ENCODE results near the gene EEPD1.

EEPD1 gene

GRCh38 chr7:36278620-36279172 is 125.6 kb downstream of the EEPD1 start:
- H3K9ac ChIP-seq (ENCODE audit: insufficient read length): no peak overlapping the region
- no peaks in the 10 kb centered on the region for H3K9me3 ChIP-seq (ENCODE audit: low read depth, low read length)
- TF ChIP-seq FOXP2 (optimal IDR thresholded peaks at IDR 0.05; ENCODE audit: control extremely low read depth, extremely low read length, insufficient read depth): no peak
- TF ChIP-seq POLR2AphosphoS5 (IDR thresholded peaks at IDR 0.05; ENCODE audit: borderline replicate concordance, low read depth, low read length): no peak
- TF ChIP-seq EZH2 (IDR thresholded peaks at IDR 0.05): no peak
- no peak overlapping the region for H3K27ac ChIP-seq
- H3K36me3 ChIP-seq (ENCODE audit: insufficient read depth, low read length): no peaks in the 10 kb centered on the region
- no peak overlapping the region for H3K4me3 ChIP-seq
- peak; percentile 58 for DNase-seq (ENCODE audit: low read depth, low spot score)

GRCh38 chr7:36279200-36279925 is 126.3 kb downstream of the EEPD1 start:
- TF ChIP-seq POLR2AphosphoS5 (IDR thresholded peaks at IDR 0.05; ENCODE audit: borderline replicate concordance, low read depth, low read length) (no peak), FOXP2 (optimal IDR thresholded peaks at IDR 0.05; ENCODE audit: control extremely low read depth, extremely low read length, insufficient read depth) (no peak), EZH2 (IDR thresholded peaks at IDR 0.05) (no peak)
- Histone ChIP-seq H3K9me3 (ENCODE audit: low read depth, low read length) (no peaks in the 10 kb centered on the region), H3K4me3 (no peak overlapping the region), H3K9ac (ENCODE audit: insufficient read length) (no peak overlapping the region), H3K27ac (no peak overlapping the region), H3K36me3 (ENCODE audit: insufficient read depth, low read length) (no peaks in the 10 kb centered on the region)
- no peak for DNase-seq (ENCODE audit: low read depth, low spot score)

DNA sequence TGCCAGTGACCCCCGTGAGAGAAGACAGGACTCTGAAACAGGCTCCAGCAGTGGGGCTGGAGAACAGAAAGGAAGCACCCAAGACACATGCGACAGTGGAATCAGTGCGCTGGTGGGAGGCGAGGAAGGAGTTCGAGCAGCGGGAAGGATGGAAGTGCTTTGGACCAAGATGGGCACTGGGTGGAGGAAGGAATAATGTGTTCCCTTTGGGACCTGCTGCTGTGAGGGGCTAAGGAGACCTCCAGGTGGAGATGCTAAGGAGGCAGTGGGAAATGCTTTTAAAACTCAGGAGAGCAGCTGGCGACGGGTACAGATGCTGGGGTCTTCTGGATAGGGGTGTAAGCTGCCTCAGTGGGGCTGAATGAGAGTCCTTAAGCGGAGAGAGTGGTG is 126.9 kb downstream of the EEPD1 start:
- Histone ChIP-seq H3K4me3 (no peak overlapping the region), H3K9me3 (ENCODE audit: low read depth, low read length) (no peaks in the 10 kb centered on the region), H3K36me3 (ENCODE audit: insufficient read depth, low read length) (no peaks in the 10 kb centered on the region), H3K27ac (no peak overlapping the region), H3K9ac (ENCODE audit: insufficient read length) (no peak overlapping the region)
- TF ChIP-seq POLR2AphosphoS5 (IDR thresholded peaks at IDR 0.05; ENCODE audit: borderline replicate concordance, low read depth, low read length) (no peak), FOXP2 (optimal IDR thresholded peaks at IDR 0.05; ENCODE audit: control extremely low read depth, extremely low read length, insufficient read depth) (no peak), EZH2 (IDR thresholded peaks at IDR 0.05) (no peak)
- DNase-seq (ENCODE audit: low read depth, low spot score): no peak

GRCh38 chr7:36280840-36281812 is 128.1 kb downstream of the EEPD1 start:
- DNase-seq (ENCODE audit: low read depth, low spot score): no peak
- H3K9ac ChIP-seq (ENCODE audit: insufficient read length): no peak overlapping the region
- H3K4me3 ChIP-seq: no peak overlapping the region
- no peaks in the 10 kb centered on the region for H3K9me3 ChIP-seq (ENCODE audit: low read depth, low read length)
- TF ChIP-seq EZH2 (IDR thresholded peaks at IDR 0.05) (no peak), FOXP2 (optimal IDR thresholded peaks at IDR 0.05; ENCODE audit: control extremely low read depth, extremely low read length, insufficient read depth) (no peak), POLR2AphosphoS5 (IDR thresholded peaks at IDR 0.05; ENCODE audit: borderline replicate concordance, low read depth, low read length) (no peak)
- H3K36me3 ChIP-seq (ENCODE audit: insufficient read depth, low read length): no peaks in the 10 kb centered on the region
- H3K27ac ChIP-seq: no peak overlapping the region

GRCh38 chr7:36281945-36282717 is 129.1 kb downstream of the EEPD1 start:
- TF ChIP-seq FOXP2 (optimal IDR thresholded peaks at IDR 0.05; ENCODE audit: control extremely low read depth, extremely low read length, insufficient read depth) (no peak), EZH2 (IDR thresholded peaks at IDR 0.05) (no peak), POLR2AphosphoS5 (IDR thresholded peaks at IDR 0.05; ENCODE audit: borderline replicate concordance, low read depth, low read length) (no peak)
- Histone ChIP-seq H3K9ac (ENCODE audit: insufficient read length) (no peak overlapping the region), H3K36me3 (ENCODE audit: insufficient read depth, low read length) (no peaks in the 10 kb centered on the region), H3K27ac (no peak overlapping the region), H3K4me3 (no peak overlapping the region), H3K9me3 (ENCODE audit: low read depth, low read length) (no peaks in the 10 kb centered on the region)
- DNase-seq (ENCODE audit: low read depth, low spot score): no peak

- no peak for DNase-seq (ENCODE audit: low read depth, low spot score)
- no peak overlapping the region for H3K27ac ChIP-seq
- H3K4me3 ChIP-seq: no peak overlapping the region
- H3K36me3 ChIP-seq (ENCODE audit: insufficient read depth, low read length): no peaks in the 10 kb centered on the region
- no peaks in the 10 kb centered on the region for H3K9me3 ChIP-seq (ENCODE audit: low read depth, low read length)
- no peak overlapping the region for H3K9ac ChIP-seq (ENCODE audit: insufficient read length)
- TF ChIP-seq POLR2AphosphoS5 (IDR thresholded peaks at IDR 0.05; ENCODE audit: borderline replicate concordance, low read depth, low read length): no peak
- no peak for TF ChIP-seq EZH2 (IDR thresholded peaks at IDR 0.05)
- no peak for TF ChIP-seq FOXP2 (optimal IDR thresholded peaks at IDR 0.05; ENCODE audit: control extremely low read depth, extremely low read length, insufficient read depth)
These were observed 130.1 kb downstream of the EEPD1 start for GRCh38 chr7:36283181-36283580.

GRCh38 chr7:36283711-36284130 is 130.7 kb downstream of the EEPD1 start:
- no peak for TF ChIP-seq FOXP2 (optimal IDR thresholded peaks at IDR 0.05; ENCODE audit: control extremely low read depth, extremely low read length, insufficient read depth)
- no peak for TF ChIP-seq POLR2AphosphoS5 (IDR thresholded peaks at IDR 0.05; ENCODE audit: borderline replicate concordance, low read depth, low read length)
- TF ChIP-seq EZH2 (IDR thresholded peaks at IDR 0.05): no peak
- Histone ChIP-seq H3K36me3 (ENCODE audit: insufficient read depth, low read length) (no peaks in the 10 kb centered on the region), H3K4me3 (no peak overlapping the region), H3K9me3 (ENCODE audit: low read depth, low read length) (no peaks in the 10 kb centered on the region), H3K27ac (no peak overlapping the region), H3K9ac (ENCODE audit: insufficient read length) (no peak overlapping the region)
- no peak for DNase-seq (ENCODE audit: low read depth, low spot score)

Data from SK-N-MC (cell line).